Measurements from ENCODE around the gene AOPEP.

AOPEP gene

DNA sequence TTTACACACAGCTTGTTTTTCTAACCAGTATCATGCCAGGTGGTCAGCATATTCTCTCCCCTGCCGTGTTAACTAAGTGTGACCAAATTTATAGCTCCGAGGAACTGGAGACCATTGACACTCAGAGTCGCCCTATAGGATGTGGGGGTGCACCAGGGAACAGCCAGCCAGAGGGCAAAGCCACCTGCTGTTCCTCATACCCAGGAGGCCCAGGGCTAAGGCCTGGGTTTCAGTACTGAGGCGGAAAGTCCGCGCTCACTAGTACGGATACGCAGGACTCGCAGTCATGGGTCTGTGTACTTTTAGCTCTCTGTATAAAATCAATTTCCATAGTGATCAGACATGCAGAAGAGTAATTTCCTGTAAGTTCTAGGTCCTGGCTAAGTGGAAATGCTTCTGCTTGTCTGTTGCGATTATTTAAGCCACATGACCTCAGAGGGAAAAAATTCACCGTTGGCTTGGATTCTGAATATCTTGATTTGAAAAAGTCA lies 247.0 kb downstream of the AOPEP start:
- no peak for FAIRE-seq
- DNase-seq (ENCODE audit: insufficient read length, low spot score), result no peak
- TF ChIP-seq, protein P1, sequence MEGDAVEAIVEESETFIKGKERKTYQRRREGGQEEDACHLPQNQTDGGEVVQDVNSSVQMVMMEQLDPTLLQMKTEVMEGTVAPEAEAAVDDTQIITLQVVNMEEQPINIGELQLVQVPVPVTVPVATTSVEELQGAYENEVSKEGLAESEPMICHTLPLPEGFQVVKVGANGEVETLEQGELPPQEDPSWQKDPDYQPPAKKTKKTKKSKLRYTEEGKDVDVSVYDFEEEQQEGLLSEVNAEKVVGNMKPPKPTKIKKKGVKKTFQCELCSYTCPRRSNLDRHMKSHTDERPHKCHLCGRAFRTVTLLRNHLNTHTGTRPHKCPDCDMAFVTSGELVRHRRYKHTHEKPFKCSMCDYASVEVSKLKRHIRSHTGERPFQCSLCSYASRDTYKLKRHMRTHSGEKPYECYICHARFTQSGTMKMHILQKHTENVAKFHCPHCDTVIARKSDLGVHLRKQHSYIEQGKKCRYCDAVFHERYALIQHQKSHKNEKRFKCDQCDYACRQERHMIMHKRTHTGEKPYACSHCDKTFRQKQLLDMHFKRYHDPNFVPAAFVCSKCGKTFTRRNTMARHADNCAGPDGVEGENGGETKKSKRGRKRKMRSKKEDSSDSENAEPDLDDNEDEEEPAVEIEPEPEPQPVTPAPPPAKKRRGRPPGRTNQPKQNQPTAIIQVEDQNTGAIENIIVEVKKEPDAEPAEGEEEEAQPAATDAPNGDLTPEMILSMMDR (IDR thresholded peaks at IDR 0.05; ENCODE audit: insufficient read depth, missing control alignments), result no peak

DNA sequence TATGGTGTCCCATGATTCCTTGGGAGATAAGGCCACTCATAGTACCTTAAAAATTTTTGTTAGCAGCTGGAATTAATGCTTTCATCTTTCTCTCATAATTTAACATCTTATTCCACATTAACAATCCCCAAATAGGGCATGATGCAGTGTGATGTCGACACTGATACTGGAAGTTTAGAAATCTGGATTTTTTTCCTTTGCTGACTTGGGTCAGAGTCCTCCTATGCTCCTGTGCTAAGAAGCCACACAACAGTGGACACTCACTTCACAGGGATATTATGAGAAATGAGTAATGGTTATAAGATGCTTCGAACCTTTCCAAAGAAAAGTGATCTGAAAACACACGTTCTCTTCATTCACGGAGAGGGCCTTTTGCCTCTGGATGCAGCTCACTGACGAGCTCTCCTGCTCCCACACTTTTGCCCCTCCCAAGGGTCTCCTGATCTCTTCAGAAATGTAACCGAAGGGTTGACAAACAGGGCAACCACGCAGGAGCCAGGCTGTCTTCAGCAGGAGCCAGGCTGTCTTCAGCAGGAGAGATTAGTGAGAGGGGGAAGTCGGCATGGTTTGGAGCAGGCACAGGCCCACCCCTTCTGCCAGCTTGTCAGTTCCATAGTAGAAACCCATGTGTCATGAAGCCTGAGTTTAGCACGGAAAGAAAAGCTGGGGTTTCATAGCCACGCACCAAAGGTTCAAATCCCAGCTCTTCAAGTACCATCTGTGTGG lies 247.8 kb downstream of the AOPEP start:
- DNase-seq (ENCODE audit: insufficient read length, low spot score) (no peak), FAIRE-seq (no peak)
- TF ChIP-seq, protein P1 (IDR thresholded peaks at IDR 0.05; ENCODE audit: insufficient read depth, missing control alignments), result no peak

DNA sequence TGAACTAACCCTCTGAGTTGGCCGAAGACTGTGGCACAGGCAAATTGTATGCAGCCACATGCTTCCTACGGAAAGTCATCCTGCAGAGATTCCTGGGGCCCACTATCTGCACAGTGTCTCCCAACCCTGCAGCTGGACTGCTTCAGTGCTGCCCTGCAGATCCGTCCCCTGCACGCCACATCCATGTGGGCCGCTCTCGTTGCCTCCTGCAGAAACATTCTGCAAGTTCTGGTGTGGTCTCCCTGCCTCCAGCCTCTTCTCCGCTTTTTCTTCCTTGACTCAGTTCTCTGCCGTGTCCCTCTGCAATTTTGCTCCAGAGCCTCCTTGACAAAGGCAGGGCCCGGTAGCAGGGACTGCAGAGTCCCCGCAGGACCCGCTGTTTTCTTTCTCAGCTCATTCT lies 249.0 kb downstream of the AOPEP start:
- TF ChIP-seq, protein P1 (IDR thresholded peaks at IDR 0.05; ENCODE audit: insufficient read depth, missing control alignments), result no peak
- no peak for DNase-seq (ENCODE audit: insufficient read length, low spot score)
- FAIRE-seq, result no peak

DNA sequence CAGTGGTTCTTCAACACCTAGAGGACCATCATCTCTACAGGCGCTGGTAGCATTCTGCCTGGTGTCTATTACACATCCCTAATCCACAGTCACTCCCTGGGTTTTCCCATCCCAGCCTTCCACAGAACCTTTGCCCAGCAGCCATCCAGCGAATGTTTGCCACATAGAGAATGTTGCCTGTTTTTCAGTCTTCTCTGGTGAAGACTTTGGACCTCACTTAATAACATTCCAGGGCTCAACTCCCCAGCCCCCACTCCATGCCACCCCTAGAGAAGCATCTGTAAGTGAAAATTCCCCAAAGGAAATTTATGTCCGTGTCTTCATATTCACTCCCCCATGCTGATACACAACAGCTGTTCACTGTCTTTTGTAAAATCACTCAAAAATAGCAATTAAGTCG lies 249.6 kb downstream of the AOPEP start:
- DNase-seq (ENCODE audit: insufficient read length, low spot score) (no peak), FAIRE-seq (no peak)
- TF ChIP-seq, protein P1 (IDR thresholded peaks at IDR 0.05; ENCODE audit: insufficient read depth, missing control alignments), result no peak

DNA sequence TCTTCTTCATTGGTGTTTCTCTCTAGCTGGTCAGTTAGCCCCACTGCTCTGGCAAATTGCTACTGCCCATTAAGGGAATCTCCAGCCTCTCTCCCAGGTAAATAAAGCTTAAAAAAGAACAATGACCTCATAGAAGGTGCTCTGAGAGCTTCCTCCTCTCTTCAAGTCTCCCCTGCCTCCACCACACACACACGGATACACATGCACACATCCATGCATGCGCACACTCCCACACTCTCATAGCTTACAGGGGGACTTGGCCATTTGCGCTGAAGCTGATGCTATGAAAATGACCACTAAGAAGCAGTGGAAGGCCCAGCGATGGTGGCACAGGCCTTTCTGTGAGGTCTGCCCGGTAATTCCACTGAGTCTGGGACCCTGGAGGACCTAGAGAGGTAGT lies 250.9 kb downstream of the AOPEP start:
- TF ChIP-seq, protein P1 (IDR thresholded peaks at IDR 0.05; ENCODE audit: insufficient read depth, missing control alignments), result no peak
- DNase-seq (ENCODE audit: insufficient read length, low spot score) (no peak), FAIRE-seq (no peak)

DNA sequence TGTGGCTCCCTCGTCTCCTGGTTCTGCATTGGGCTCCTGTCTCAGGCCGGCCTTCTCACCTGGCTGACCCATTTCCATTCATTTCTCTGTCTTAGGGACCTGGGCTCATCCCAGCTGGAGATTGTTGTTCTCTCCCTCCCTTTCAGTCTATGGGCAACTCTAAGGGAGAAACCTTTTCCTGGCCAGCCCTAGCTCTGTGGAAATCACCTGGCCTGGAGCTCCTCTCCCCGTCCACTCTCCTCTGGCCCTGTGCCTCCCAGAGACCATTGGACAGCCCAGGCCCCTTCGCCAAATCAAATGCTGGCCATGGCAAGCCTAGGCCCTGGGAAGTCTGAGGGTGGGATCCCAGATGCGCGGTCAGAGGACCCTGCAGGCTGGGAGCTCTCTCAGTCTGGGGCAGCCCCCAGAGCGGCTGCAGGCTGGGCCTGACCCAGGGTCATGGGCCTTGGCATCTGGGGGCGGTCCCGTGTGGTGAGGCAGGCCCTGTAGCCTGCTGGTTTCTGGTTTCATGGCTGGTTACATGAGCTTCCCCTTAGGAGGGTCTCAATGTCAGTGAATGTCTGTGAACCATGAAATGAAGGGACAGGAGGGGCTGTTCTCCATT lies 253.5 kb downstream of the AOPEP start:
- TF ChIP-seq, protein P1 (IDR thresholded peaks at IDR 0.05; ENCODE audit: insufficient read depth, missing control alignments), result no peak
- FAIRE-seq, result no peak
- no peak for DNase-seq (ENCODE audit: insufficient read length, low spot score)

All from D721Med (cell line).